Activated T-helper 1 cell treated with anti-CD3 and anti-CD28 coated beads, Interleukin-2, amount 50 U/mL, for 16 hours (primary cell): Measurements from ENCODE around the gene CCM2.
"Not testable (repeated sequence)": the region's sequence is repeated elsewhere in the genome, so short reads cannot be mapped to it uniquely, and the experiment has no call there.

Experiments
- DNase-seq, 2 donors: peaks; one replicate each; pipeline ENCODE4 v3.0.0-alpha.2; 2020; ENCODE audit warnings: low read depth in 1 of 2, low spot score in 1 of 2

CCM2 gene

GRCh38 chr7:45033261-45033930 lies 33.4 kb downstream of the CCM2 start:
- DNase-seq: no peak

GRCh38 chr7:45033931-45034290 lies 33.9 kb downstream of the CCM2 start:
- DNase-seq: no peak

- not testable (repeated sequence) for DNase-seq
Observed at GRCh38 chr7:45034710-45035109, 34.7 kb downstream of the CCM2 start.

- no peak for DNase-seq
Observed at GRCh38 chr7:45035371-45035770, 35.4 kb downstream of the CCM2 start.

DNA sequence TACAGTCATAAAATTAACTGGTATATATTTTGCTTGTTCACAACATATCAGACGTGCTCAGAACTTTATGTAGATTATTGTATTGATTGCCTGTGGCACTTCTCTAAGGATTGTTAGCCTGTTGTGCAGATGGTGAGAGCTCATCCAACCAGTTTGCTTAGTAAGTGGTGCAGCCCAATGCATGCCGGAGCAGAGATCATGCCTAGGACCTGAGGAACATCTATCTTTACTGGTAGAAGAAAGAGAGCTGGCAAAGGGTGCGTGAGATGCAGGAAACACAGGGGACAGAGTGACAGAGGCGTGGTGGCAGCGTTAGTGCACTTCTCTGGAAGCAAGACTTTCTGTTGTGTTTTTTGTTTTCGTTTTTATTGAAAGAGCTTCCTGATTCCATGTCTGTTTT lies 35.9 kb downstream of the CCM2 start:
- DNase-seq: no peak

DNA sequence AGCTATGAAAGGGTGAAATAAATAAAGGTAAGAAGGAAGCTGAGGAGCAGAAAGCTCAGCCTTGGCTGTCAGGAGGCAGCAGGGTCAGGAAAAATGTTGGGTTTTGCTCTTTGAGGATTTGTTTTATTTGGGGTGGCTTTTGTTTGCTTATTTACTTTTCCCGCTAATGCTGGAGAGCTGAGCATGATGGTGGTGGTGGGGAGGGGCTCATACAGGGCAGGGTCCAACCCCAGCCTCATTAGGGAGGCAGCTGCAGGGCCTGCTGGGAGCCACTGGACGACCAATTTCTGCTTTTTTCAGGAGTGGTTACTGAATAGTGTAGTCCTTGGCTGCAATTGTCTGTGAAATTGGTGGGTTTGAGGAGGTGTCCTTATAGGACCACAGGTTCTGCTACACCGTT lies 36.3 kb downstream of the CCM2 start:
- no peak for DNase-seq

- DNase-seq: no peak
Observed at GRCh38 chr7:45036796-45037195, 36.8 kb downstream of the CCM2 start.

- no peak for DNase-seq
Observed at GRCh38 chr7:45037876-45038275, 37.9 kb downstream of the CCM2 start.

GRCh38 chr7:45039106-45039505 lies 39.1 kb downstream of the CCM2 start:
- no peak for DNase-seq

DNA sequence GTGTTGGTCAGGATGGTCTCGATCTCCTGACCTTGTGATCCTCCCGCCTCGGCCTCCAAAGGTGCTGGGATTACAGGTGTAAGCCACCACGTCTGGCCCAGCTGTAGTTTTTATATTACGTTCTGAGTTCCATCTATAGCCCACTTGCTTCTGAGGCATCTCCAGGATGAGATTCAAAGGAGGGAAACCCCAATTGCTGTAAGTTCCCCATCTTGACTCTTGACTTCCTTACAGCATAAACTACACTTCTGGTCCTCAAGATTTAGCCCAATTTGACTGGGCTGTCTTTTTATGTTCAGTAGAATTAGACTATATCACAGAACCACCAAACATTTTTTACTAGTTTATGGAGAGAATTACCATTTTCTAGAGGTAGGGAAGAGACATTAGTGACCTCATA lies 44.3 kb downstream of the CCM2 start:
- DNase-seq: no peak

DNA sequence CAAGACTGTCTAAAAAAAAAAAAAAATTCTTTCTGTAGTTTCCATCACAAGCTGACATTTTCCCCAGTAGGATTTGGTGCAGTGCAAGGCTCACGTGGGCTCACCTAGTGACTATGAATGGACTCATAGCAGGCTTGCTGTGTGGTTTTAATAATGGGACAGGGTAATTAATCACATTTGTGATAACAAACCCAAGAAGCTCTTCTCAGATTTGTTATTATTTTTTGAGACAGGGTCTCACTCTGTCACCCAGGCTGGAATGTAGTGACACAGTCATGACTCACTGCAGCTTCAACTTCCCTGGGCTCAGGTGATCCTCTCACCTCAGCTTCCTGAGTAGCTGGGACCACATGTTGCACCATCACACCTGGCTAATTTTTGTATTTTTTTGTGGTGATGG lies 48.7 kb downstream of the CCM2 start:
- no peak for DNase-seq

DNA sequence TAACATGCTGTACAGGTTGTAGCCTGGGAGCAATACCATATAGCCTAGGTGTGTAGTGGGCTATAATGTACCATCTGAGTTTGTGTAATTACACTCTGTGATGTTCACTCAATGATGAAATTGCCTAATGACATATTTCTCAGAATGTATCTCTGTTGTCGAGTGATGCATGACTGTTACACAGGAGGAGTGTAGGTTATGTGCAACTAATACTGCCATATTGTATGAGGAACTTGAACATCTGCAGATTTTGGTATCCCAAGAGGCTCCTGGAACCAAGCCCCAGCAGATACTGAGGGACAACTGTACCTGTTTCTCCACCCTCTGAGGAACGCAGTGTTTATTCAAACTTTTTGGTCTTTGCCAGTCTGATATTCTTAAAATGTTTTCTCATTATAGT lies 50.2 kb downstream of the CCM2 start:
- no peak for DNase-seq

GRCh38 chr7:45052011-45052410 lies 52.0 kb downstream of the CCM2 start:
- no peak for DNase-seq

GRCh38 chr7:45053401-45053800 lies 53.4 kb downstream of the CCM2 start:
- DNase-seq: no peak

DNA sequence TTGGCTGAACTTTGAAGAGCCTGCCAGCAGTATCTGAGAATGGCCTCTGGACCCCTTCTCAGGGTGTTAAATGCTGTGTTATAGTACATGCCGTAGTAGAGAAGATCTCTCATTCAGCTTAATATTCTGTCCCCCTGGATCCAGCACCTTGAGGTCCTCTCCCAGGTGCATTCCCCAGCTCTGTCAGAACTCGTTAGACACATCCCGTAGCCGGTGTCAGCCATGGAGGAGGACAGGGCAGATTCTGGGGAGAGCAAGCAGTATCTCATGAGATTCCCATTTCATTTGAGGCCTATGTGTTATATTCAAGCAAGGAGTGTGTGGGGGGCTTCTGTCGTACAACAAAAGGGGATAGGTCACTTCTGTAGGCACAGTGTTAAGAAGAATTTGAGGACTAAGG lies 53.9 kb downstream of the CCM2 start:
- no peak for DNase-seq

GRCh38 chr7:45054442-45054841 lies 54.4 kb downstream of the CCM2 start:
- no peak for DNase-seq

- DNase-seq: no peak
Observed at GRCh38 chr7:45055016-45055415, 55.0 kb downstream of the CCM2 start.

DNA sequence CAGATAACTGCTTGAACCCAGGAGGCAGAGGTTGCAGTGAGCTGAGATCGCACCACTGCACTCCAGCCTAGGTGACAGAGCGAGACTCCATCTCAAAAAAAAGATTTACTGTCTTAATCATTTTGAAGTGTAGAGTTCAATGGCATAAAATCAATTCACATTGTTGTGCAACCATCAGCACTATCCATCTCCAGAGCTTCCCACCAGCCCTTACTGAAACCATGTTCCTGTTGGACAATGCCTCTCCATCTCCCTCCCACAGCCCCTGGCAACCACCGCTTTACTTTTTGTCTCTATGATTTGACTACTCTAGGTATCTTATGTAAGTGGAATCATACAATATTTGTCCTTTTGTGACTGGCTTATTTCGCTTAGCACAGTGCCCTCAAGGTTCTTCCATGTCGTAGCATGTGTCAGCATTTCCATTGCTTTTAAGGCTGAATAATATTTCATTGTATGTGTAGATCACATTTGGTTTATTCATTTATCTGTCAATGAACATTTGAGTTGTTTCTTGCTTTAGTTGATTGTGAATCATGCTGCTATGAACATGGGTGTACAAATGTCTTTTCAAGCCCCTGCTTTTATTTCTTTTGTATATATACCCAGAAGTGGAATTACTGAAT lies 55.7 kb downstream of the CCM2 start:
- DNase-seq: no peak

DNA sequence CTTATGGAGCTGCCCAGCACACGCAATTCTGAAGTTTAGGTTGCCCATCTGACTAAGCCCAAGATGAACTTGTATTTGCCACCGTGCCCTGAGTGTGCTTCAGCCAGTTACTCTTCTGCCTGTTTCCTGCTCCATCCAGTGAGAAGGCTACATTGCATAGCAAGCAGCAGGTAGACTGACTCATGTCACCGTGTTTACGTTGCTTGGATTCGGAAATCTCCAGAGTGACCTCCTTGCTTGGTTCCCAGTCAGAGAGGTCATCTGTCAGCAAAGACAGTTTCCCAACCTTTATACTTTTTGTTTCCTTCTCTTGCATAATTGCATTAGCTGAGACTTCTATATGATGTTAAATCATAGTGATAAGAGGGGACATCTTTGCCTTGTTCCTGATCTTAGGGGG lies 57.9 kb downstream of the CCM2 start:
- no peak for DNase-seq

- DNase-seq: no peak
Observed at GRCh38 chr7:45060295-45060694, 60.3 kb downstream of the CCM2 start.

- DNase-seq: no peak
Observed at GRCh38 chr7:45061352-45061751, 61.4 kb downstream of the CCM2 start.

DNA sequence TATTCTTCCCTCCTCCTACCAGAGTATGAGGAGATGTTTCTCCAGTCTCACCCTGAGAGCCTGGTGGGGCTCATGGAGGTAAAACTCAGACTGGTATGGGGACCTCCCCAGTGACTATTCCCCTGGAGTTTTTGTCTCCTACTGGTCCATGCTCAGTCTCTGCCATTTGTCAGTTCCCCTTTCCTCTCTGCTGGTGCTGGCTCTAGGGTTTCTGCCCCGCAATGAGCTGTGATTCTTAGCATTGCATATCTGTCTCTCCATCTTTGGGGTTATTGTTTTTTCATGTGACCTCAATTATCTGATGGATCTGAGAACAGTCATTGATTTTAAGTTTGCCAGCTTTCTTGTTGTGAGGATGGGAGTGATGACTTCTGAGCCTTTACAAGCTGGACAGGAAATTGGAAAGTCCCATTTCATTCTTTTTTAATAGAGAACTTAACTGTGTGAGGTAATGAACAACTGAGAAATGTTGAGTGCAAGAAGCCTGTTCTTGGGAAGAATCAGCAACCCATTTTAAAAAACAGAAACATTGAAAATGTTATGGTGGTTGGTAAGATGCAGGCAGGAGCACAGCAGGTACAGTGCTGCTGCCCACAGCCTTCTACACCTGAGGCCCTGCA lies 61.9 kb downstream of the CCM2 start:
- DNase-seq: no peak
